Activated CD8-positive, alpha-beta T cell treated with anti-CD3 and anti-CD28 coated beads for 36 hours (primary cell): ENCODE results near the gene KIRREL3. TPM values are rescaled to one million over a fixed set of nuclear protein-coding genes. Genes with fewer than 3 reads are reported as not detected.

Source experiments
- ATAC-seq: fragments of 200-7000 bp; cut with Tn5 transposase; one replicate; pipeline ENCODE4 v1.10.0; 2021; ENCODE audit warnings: mild to moderate bottlenecking, moderate library complexity
- CTCF ChIA-PET: fragments of 350-600 bp; sonication (Branson Sonifier 250); formaldehyde crosslinking; loops from one replicate; lab custom pipeline; 2021; ENCODE audit warnings: antibody characterized with exemption; lab: Charles Lee
- POLR2A ChIA-PET: fragments of 350-600 bp; sonication (Branson Sonifier 250); formaldehyde crosslinking; loops from one replicate; lab custom pipeline; 2021; ENCODE audit warnings: antibody characterized with exemption; lab: Charles Lee
- DNase-seq: peaks from one replicate; pipeline ENCODE4 v3.0.0-alpha.2; 2020
- H3K27ac Mint-ChIP-seq: one replicate; pipeline ENCODE4 v1.8.0; 2021; ENCODE audit warnings: mild to moderate bottlenecking, mixed read lengths
- H3K27me3 Mint-ChIP-seq: one replicate; pipeline ENCODE4 v1.8.0; 2021; ENCODE audit warnings: mixed read lengths
- H3K36me3 Mint-ChIP-seq: one replicate; pipeline ENCODE4 v1.8.0; 2021; ENCODE audit warnings: low read depth, mixed read lengths
- H3K4me1 Mint-ChIP-seq: one replicate; pipeline ENCODE4 v1.8.0; 2021; ENCODE audit warnings: low read depth, mixed read lengths
- H3K4me3 Mint-ChIP-seq: one replicate; pipeline ENCODE4 v1.8.0; 2021; ENCODE audit warnings: mild to moderate bottlenecking, moderate library complexity, mixed read lengths
- H3K9me3 Mint-ChIP-seq: one replicate; pipeline ENCODE4 v1.8.0; 2021; ENCODE audit warnings: mixed read lengths
- intact Hi-C: fragments of 100-400 bp; cut with micrococcal nuclease; formaldehyde crosslinking; loops from one replicate; pipeline ENCODE4 v1.10.0; 2022
- total RNA-seq, 2 experiments: library from RNA; stranded (reverse); gene quantifications; one replicate each; pipeline ENCODE4 v1.2.3, GENCODE V29; 2021
- TF ChIP-seq, protein P1 (sequence below): fragments of 200-600 bp; IDR thresholded peaks from one replicate; pipeline ENCODE4 v1.8.0; 2022; ENCODE audit warnings: antibody characterized with exemption, mild to moderate bottlenecking

The KIRREL3 gene
- total RNA-seq, 2 experiments from 2014 or later = not detected

DNA sequence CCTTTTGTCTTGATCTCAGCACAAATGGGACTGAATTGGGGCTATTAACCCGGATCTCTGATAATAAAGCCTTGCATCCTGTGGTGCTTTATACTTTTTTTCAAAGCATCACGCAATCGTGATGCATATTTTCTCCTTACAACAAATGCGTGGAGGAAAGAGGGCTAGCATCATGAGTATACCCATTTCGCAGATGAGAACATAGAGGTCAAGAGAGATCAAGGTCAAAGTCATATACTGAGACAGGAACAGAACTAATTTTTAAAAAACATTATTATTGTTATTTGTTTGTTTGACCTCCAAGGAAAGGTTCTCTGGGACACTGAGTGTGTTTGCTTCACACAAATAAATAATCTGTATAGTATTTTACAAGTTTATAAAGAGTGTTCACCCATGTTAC lies 453.9 kb downstream of the KIRREL3 start:
- ChIA-PET CTCF (no interaction called here), POLR2A (no interaction called here)
- Mint-ChIP-seq H3K4me1 (no peaks in the 10 kb centered on the region), H3K4me3 (no peak overlapping the region), H3K9me3 (no peaks in the 10 kb centered on the region), H3K27me3 (peaks cover 6% of the 10 kb centered on the region), H3K27ac (no peak overlapping the region), H3K36me3 (no peaks in the 10 kb centered on the region)
- no peak for ATAC-seq
- intact Hi-C loops = no loop called here
- TF ChIP-seq, protein P1, sequence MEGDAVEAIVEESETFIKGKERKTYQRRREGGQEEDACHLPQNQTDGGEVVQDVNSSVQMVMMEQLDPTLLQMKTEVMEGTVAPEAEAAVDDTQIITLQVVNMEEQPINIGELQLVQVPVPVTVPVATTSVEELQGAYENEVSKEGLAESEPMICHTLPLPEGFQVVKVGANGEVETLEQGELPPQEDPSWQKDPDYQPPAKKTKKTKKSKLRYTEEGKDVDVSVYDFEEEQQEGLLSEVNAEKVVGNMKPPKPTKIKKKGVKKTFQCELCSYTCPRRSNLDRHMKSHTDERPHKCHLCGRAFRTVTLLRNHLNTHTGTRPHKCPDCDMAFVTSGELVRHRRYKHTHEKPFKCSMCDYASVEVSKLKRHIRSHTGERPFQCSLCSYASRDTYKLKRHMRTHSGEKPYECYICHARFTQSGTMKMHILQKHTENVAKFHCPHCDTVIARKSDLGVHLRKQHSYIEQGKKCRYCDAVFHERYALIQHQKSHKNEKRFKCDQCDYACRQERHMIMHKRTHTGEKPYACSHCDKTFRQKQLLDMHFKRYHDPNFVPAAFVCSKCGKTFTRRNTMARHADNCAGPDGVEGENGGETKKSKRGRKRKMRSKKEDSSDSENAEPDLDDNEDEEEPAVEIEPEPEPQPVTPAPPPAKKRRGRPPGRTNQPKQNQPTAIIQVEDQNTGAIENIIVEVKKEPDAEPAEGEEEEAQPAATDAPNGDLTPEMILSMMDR = no peak
- no peak for DNase-seq

DNA sequence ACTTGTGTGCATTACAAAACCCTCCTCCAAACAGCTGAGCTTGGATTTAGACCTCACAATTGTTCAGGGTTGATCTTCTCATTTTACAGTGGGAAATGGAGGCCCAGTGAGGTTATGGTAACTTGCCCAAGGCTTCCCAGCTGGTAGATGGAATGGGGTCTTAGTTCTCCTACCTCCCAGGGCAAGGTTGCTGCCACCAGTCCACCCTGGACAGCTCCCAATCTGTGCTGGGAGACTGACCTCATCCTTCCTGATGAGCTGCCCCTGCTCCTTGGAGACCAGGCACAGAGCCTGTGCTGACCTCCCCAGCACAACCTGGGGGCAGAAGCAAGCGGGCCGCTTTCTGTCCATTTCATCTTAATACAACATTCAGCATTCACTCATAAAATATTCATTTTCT lies 454.4 kb downstream of the KIRREL3 start:
- intact Hi-C loops = no loop called here
- TF ChIP-seq, protein P1 = no peak
- Mint-ChIP-seq H3K4me3 (no peak overlapping the region), H3K9me3 (no peaks in the 10 kb centered on the region), H3K4me1 (no peaks in the 10 kb centered on the region), H3K27ac (no peak overlapping the region), H3K27me3 (peaks cover 6% of the 10 kb centered on the region), H3K36me3 (no peaks in the 10 kb centered on the region)
- ATAC-seq = no peak
- POLR2A ChIA-PET = no interaction called here
- CTCF ChIA-PET = no interaction called here
- DNase-seq = no peak

DNA sequence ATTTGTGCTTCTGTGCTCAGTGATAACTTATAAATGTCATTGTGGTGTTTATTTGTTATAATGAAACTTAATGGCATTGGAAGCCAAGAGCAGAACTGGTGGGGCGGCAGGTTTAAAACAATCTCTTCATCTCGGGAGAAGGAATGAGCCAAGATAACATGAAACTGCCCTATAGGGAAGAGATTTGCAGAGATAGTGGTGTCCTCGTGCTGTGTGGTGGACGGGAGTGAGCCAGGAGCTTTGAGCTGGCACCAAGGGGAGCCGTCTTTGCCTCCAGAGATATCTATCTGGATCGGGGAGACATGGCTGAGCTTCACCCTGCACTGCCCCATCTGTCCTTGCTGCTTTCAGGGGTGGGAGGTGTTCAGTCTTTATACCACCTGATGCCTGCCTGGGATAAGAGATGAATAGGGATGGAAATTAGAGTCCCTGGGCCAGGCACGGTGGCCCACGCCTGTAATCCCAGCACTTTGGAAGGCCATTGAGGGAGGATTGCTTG lies 455.5 kb downstream of the KIRREL3 start:
- Mint-ChIP-seq H3K27ac (no peak overlapping the region), H3K27me3 (peaks cover 6% of the 10 kb centered on the region), H3K4me1 (no peaks in the 10 kb centered on the region), H3K36me3 (no peaks in the 10 kb centered on the region), H3K4me3 (no peak overlapping the region), H3K9me3 (no peaks in the 10 kb centered on the region)
- ATAC-seq = no peak
- intact Hi-C loops = no loop called here
- POLR2A ChIA-PET = no interaction called here
- CTCF ChIA-PET = no interaction called here
- DNase-seq = no peak
- TF ChIP-seq, protein P1 = no peak

DNA sequence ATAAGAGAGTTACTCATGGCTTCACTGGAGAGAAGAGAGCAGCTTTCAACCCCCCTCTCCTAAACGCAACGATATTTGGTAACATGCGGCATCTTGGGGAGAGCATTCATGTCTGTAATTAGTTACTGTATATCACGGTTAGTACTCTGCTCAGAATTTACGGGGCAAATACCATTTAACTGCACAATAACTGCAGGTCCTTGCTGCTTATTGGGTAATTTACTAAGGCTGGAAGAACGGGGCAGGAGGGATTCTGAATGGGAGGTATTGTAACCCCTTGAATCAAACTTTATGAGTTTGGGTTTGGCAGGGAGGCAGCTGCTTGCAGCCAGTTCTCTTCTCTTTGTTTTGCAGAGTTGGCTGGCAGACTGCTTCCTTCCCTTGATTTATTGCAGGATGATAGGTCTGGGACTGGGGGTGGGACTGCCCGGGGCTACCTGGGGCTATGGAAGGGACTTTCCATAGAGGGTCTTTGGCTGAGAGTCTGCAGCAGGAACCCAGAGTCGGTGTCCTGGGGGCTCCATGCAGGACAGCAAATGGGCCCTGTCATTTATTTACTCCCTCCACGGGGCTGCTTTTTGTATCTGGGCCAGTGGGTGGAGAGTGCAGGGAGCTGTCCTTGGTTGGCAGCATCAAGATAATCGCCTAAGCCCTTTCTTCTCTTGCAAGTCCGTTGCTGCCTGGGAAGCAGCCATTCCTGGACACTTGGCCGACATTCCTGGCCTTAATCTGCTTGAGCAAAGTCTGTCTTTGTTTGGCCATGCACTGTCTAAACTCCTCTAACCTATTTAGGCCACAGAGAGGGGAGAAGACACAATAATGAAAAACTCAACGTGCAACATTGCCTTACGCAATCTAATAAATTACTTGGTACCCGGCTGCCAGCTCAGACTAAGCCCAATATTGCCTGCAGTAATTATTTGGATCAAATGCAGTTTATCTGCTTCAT lies 456.2 kb downstream of the KIRREL3 start:
- CTCF ChIA-PET = no interaction called here
- intact Hi-C loops = no loop called here
- Mint-ChIP-seq H3K4me1 (no peaks in the 10 kb centered on the region), H3K27me3 (peaks cover 7% of the 10 kb centered on the region), H3K27ac (no peak overlapping the region), H3K36me3 (no peaks in the 10 kb centered on the region), H3K9me3 (no peaks in the 10 kb centered on the region), H3K4me3 (no peak overlapping the region)
- TF ChIP-seq, protein P1 = no peak
- no peak for DNase-seq
- ATAC-seq = no peak
- POLR2A ChIA-PET = no interaction called here

DNA sequence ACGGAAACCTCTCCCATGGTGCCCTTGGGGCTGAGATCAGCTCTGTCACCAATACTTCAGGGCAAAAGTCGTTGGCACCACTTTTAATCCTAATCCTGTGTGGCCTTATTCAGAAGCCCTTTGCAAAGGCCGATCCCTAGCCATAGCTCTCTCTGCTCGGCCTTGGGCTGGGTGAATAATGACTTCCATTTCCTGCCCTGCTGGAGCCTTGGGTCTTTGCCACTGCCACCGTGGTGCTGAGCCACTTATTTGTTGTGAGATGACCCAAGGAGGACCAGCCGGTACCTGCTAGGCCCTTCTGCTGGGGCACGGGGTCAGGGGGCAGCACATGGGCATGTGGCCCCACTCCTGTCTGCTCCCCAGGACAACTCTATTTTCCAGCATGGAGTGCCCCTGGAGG lies 456.9 kb downstream of the KIRREL3 start:
- ATAC-seq = no peak
- CTCF ChIA-PET = no interaction called here

More for the DNA sequence above, 456.9 kb downstream of the KIRREL3 start:
- no peaks in the 10 kb centered on the region for H3K9me3 Mint-ChIP-seq
- POLR2A ChIA-PET = no interaction called here
- no peaks in the 10 kb centered on the region for H3K36me3 Mint-ChIP-seq
- no peak overlapping the region for H3K27ac Mint-ChIP-seq
- no peak for DNase-seq
- TF ChIP-seq, protein P1 = no peak
- H3K4me3 Mint-ChIP-seq = no peak overlapping the region
- intact Hi-C loops = no loop called here
- peaks cover 9% of the 10 kb centered on the region for H3K27me3 Mint-ChIP-seq
- no peaks in the 10 kb centered on the region for H3K4me1 Mint-ChIP-seq
